Ishikawa (cell line): ENCODE results near the gene MMS19.

Experiments
- CEBPB ChIP-seq: IDR thresholded peaks from 2 replicates; pipeline ENCODE4 v1.6.1; 2012
- CREB1 ChIP-seq: IDR thresholded peaks from 2 replicates; pipeline ENCODE4 v1.6.1; 2012; ENCODE audit warnings: low read depth
- EGR1 ChIP-seq: IDR thresholded peaks from 2 replicates; pipeline ENCODE4 v1.6.1; 2012
- EP300 ChIP-seq: IDR thresholded peaks from 2 replicates; pipeline ENCODE4 v1.6.1; 2012; ENCODE audit warnings: borderline replicate concordance
- FOXM1 ChIP-seq: IDR thresholded peaks from 2 replicates; pipeline ENCODE4 v1.6.1; 2012; ENCODE audit warnings: low read depth, borderline replicate concordance
- NFIC ChIP-seq: IDR thresholded peaks from 2 replicates; pipeline ENCODE4 v1.6.1; 2012
- RAD21 ChIP-seq: IDR thresholded peaks from 2 replicates; pipeline ENCODE4 v1.6.1; 2012; ENCODE audit warnings: low read depth
- REST ChIP-seq: IDR thresholded peaks from 2 replicates; pipeline ENCODE4 v1.6.1; 2012; ENCODE audit warnings: low read depth, mild to moderate bottlenecking
- TAF1 ChIP-seq: IDR thresholded peaks from 2 replicates; pipeline ENCODE4 v1.6.1; 2012; ENCODE audit warnings: low read depth, mild to moderate bottlenecking
- TCF12 ChIP-seq: IDR thresholded peaks from 2 replicates; pipeline ENCODE4 v1.6.1; 2012; ENCODE audit warnings: low read depth
- TEAD4 ChIP-seq: IDR thresholded peaks from 2 replicates; pipeline ENCODE4 v1.6.1; 2012
- YY1 ChIP-seq: IDR thresholded peaks from 2 replicates; pipeline ENCODE4 v1.6.1; 2012; ENCODE audit warnings: low read depth
- ZBTB7A ChIP-seq: IDR thresholded peaks from 2 replicates; pipeline ENCODE4 v1.6.1; 2012; ENCODE audit warnings: low read depth
- TF ChIP-seq, protein P1 (sequence below): IDR thresholded peaks from 2 replicates; pipeline ENCODE4 v1.6.1; 2012
- TF ChIP-seq, protein P2 (sequence below): IDR thresholded peaks from 2 replicates; pipeline ENCODE4 v1.6.1; 2012

The MMS19 gene

GRCh38 chr10:97533888-97534287 is 35.7 kb upstream of the MMS19 start:
- no peak for TF ChIP-seq CREB1
- no peak for TF ChIP-seq TAF1

DNA sequence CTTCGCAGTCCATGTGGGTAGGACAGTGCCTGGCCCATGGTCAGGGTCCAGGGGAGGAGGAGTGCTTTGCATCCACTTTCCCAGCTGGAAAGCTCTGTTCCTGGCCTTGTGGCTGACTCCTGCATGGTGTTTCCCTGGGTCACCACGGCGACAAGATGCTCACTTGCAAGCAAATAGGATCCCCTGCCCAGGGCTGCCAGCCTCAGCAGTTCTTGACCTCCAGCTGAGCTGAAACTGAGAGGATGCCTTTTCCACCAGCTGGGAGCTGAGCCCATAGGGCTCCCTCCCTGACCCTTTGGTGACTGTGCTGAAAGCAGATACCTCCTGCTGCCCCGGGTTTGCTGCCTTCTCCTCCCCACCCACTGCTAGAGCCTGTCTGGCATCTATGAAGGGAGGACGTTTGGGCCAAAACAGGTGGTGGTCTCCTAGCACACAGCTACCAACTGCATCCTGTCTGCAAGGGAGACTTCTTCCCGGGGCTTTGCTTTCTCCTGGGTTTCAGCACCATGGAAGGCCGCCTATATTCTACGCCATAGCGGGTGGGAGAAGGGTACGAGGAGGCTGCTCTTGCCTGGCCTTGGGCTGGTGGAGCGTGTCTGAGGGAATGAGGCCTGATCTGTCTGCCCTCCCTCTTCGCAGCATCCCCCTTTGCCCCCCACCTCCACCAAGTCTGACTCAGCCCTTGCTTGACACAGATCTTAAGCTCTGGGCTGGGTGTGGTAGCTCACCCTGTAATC is 34.9 kb upstream of the MMS19 start:
- TF ChIP-seq EGR1 (no peak), REST (no peak), TCF12 (no peak)
- TF ChIP-seq, protein P1, sequence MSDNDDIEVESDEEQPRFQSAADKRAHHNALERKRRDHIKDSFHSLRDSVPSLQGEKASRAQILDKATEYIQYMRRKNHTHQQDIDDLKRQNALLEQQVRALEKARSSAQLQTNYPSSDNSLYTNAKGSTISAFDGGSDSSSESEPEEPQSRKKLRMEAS = no peak

DNA sequence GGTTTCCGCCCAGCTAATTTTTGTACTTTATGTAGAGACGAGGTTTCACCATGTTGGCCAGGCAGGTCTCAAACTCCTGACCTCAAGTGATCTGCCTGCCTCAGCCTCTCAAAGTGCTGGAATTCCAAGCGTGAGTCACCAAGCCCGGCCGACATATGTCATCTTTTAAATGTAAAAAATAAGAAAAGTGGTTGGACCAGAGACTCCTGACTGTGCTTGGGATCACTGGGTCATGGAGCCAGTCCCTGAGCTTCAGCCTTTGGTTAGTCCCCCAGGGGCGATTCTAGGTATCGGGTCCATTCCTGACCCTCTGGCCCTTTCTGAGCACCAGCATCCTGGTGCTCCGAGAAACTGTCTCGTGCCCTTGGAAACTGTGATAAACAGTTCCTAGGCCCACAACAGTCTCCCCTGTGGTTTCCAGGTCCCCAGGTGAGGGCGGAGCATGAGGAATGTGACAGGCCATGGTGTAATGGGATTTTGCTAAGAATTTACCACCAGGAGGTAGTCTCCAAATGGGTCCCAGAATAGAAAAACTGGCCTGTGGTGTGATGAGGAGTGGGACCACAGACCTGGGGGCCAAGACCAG is 33.3 kb upstream of the MMS19 start:
- TF ChIP-seq TAF1 (no peak), CEBPB (no peak), FOXM1 (no peak), CREB1 (no peak), EGR1 (no peak), NFIC (no peak)

DNA sequence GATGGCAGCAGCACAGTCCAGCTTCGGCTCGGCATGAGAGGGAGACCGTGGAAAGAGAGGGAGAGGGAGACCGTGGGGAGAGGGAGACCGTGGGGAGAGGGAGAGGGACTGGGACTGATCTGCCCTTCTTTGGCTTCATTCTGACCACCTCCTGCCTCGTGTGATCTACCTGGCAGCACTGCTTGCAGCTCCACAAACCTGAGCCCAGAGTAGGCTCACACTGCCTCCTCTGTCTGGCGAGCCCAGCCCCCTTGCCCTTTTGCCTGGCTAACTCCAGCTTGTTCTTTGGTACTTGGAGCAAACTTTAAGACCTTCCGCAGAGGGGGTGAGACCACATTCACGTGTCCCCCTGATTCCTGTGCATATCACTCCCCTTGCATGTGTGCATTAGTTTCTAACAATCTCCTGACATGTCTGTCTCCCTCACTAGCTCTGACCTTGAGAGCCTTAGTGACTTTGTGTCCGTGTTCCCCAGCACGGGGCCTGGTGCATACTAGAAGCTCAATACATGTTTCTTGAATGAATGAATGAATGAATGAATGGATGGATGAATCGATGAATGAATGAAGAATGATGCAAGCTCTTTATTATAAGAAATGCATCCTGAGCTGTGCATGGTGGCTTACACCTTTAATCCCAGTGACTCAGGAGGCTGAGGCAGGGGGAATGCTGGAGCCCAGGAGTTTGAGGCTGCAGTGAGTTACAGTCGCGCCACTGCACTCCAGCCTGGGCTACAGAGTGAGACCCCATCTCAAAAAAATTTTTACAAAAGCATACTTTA is 31.7 kb upstream of the MMS19 start:
- TF ChIP-seq RAD21 = no peak
- TF ChIP-seq, protein P1 = 0 out of 2 replicates have a peak, but pooled peaks have one; percentile 33

- no peak for TF ChIP-seq REST
- TF ChIP-seq EGR1 = no peak
- TF ChIP-seq TEAD4 = no peak
- no peak for TF ChIP-seq NFIC
- TF ChIP-seq EP300 = no peak
- TF ChIP-seq, protein P1 = no peak
- TF ChIP-seq FOXM1 = no peak
- TF ChIP-seq TAF1 = no peak
- TF ChIP-seq TCF12 = no peak
- no peak for TF ChIP-seq RAD21
- no peak for TF ChIP-seq CEBPB
- TF ChIP-seq CREB1 = no peak
- TF ChIP-seq ZBTB7A = no peak
- TF ChIP-seq, protein P2, sequence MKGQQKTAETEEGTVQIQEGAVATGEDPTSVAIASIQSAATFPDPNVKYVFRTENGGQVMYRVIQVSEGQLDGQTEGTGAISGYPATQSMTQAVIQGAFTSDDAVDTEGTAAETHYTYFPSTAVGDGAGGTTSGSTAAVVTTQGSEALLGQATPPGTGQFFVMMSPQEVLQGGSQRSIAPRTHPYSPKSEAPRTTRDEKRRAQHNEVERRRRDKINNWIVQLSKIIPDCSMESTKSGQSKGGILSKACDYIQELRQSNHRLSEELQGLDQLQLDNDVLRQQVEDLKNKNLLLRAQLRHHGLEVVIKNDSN = no peak
- TF ChIP-seq YY1 = no peak
Observed at GRCh38 chr10:97525683-97526110, 27.5 kb upstream of the MMS19 start.

DNA sequence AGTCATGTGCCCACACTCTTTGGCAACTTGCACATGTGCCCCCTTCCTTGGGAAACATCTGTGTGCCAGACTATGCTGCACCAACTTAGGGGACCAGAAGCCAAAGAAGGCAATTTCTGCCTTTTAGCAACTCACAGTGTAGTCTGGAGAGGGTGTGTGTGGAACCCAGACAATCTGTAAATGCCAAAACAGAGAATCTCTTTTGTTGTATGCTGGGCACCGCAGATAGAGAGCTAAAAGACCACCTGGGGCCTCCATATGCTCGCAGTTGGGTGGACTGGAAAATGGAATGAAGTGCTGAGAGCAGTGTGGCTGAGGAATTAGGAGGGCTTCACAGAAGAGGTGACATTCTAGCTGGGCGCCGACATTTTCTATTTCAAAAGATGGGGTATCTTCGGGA is 26.9 kb upstream of the MMS19 start:
- TF ChIP-seq, protein P2 = no peak
- TF ChIP-seq TAF1 = no peak
- no peak for TF ChIP-seq ZBTB7A
- no peak for TF ChIP-seq EP300
- no peak for TF ChIP-seq TEAD4
- TF ChIP-seq YY1 = no peak
- TF ChIP-seq CEBPB = no peak
- TF ChIP-seq RAD21 = no peak
- TF ChIP-seq FOXM1 = no peak
- TF ChIP-seq NFIC = no peak
- TF ChIP-seq EGR1 = no peak
- no peak for TF ChIP-seq CREB1
- no peak for TF ChIP-seq REST
- TF ChIP-seq TCF12 = no peak
- TF ChIP-seq, protein P1 = no peak
